HG03045 (cell line): Measurements from ENCODE around the gene ARAP3.
"Not testable (repeated sequence)": the region's sequence is repeated elsewhere in the genome, so short reads cannot be mapped to it uniquely, and the experiment has no call there.

Experiments
- ATAC-seq: cut with Tn5 transposase; IDR thresholded peaks from one replicate; pipeline ENCODE4 v1.9.1; 2021; ENCODE audit warnings: mild to moderate bottlenecking, moderate library complexity; ENCODE audit not compliant: unreplicated experiment

The ARAP3 gene

GRCh38 chr5:141681695-141682641 is at the start of gene ARAP3:
Gene ARAP3, minus strand, starts transcription at chr5:141682230. Its CDS starts 1,744 bp downstream, at chr5:141680486.
- ATAC-seq: no peak

GRCh38 chr5:141729387-141730006 is 47.5 kb upstream of the ARAP3 start:
- no peak for ATAC-seq

GRCh38 chr5:141725891-141726290 is 43.9 kb upstream of the ARAP3 start:
- no peak for ATAC-seq

- not testable (repeated sequence) for ATAC-seq
These were observed 43.1 kb upstream of the ARAP3 start for GRCh38 chr5:141725174-141725573.

- ATAC-seq: no peak
These were observed 40.2 kb upstream of the ARAP3 start for GRCh38 chr5:141722266-141722665.

- no peak for ATAC-seq
These were observed 35.0 kb upstream of the ARAP3 start for GRCh38 chr5:141717043-141717442.

GRCh38 chr5:141716468-141716867 is 34.4 kb upstream of the ARAP3 start:
- no peak for ATAC-seq

- no peak for ATAC-seq
These were observed 34.0 kb upstream of the ARAP3 start for GRCh38 chr5:141716009-141716408.

- no peak for ATAC-seq
These were observed 33.4 kb upstream of the ARAP3 start for GRCh38 chr5:141715346-141715905.

- no peak for ATAC-seq
These were observed 32.7 kb upstream of the ARAP3 start for GRCh38 chr5:141714542-141715310.

GRCh38 chr5:141713616-141714309 is 31.7 kb upstream of the ARAP3 start:
- ATAC-seq: no peak

GRCh38 chr5:141711687-141712086 is 29.7 kb upstream of the ARAP3 start:
- no peak for ATAC-seq

GRCh38 chr5:141709699-141710267 is 27.8 kb upstream of the ARAP3 start:
- ATAC-seq: no peak

- ATAC-seq: no peak
These were observed 26.0 kb upstream of the ARAP3 start for GRCh38 chr5:141708016-141708415.

- ATAC-seq: no peak
These were observed 25.5 kb upstream of the ARAP3 start for GRCh38 chr5:141707510-141707909.

- no peak for ATAC-seq
These were observed 24.1 kb upstream of the ARAP3 start for GRCh38 chr5:141706121-141706520.

GRCh38 chr5:141705469-141705868 is 23.4 kb upstream of the ARAP3 start:
- no peak for ATAC-seq

- no peak for ATAC-seq
These were observed 22.8 kb upstream of the ARAP3 start for GRCh38 chr5:141704782-141705297.

- ATAC-seq: no peak
These were observed 21.1 kb upstream of the ARAP3 start for GRCh38 chr5:141703133-141703561.
